Smooth muscle cell of the coronary artery (primary cell): ENCODE data around the gene NAP1L3. TPM values are rescaled to one million over a fixed set of nuclear protein-coding genes. Genes with fewer than 3 reads are reported as not detected.

ENCODE experiments used
- total RNA-seq: library from RNA; depleted of rRNA; stranded (reverse); fragments of >200 nt; gene quantifications from 2 replicates; pipeline ENCODE4 v1.2.3, GENCODE V29; 2014; ENCODE audit warnings: low replicate concordance

Gene NAP1L3
- 1.9 and 10.3 TPM in 2 replicates for total RNA-seq

GRCh38 chrX:93673056-93673868 is at the start of gene NAP1L3:
TSS of gene NAP1L3 (minus strand) at chrX:93673578. CDS start at chrX:93673304, 274 bp downstream.

GRCh38 chrX:93673869-93674271 is 492 bp upstream of the NAP1L3 start, which contains the start of gene FAM133A:
TSS of gene FAM133A (plus strand) at chrX:93674206. CDS start at chrX:93709420, 35,214 bp downstream.

Other genes with a start within 250 kb of the NAP1L3 start
- gene FAM133A, start 628 bp upstream of the NAP1L3 start, total RNA-seq, result 0.15 TPM in 1 of 2 replicates, not detected in the other